Mesenchymal stem cell (in vitro differentiated cells and primary cell): ENCODE measurements around the gene KCNN4.

ENCODE experiments used
- DNase-seq: peaks from one replicate; pipeline ENCODE4 v3.0.0-alpha.2; 2013
- H2AFZ ChIP-seq: one replicate; pipeline ENCODE4 v1.6.1; 2013; ENCODE audit warnings: low read depth, mild to moderate bottlenecking, control low read depth, inconsistent platforms, low read length, moderate library complexity
- H2AK5ac ChIP-seq: 2 replicates; pipeline ENCODE4 v1.6.1; 2013; ENCODE audit warnings: low read length, moderate library complexity, mild to moderate bottlenecking, inconsistent platforms; ENCODE audit not compliant: severe bottlenecking
- H2BK120ac ChIP-seq: one replicate; pipeline ENCODE4 v1.6.1; 2013; ENCODE audit warnings: low read depth, mild to moderate bottlenecking, inconsistent platforms, low read length, moderate library complexity
- H2BK12ac ChIP-seq, 2 experiments: one replicate each; pipeline ENCODE4 v1.6.1; 2013; ENCODE audit warnings: inconsistent platforms in 2 of 2, low read length in 2 of 2, mild to moderate bottlenecking in 2 of 2, moderate library complexity in 2 of 2, control low read depth in 1 of 2
- H2BK15ac ChIP-seq: one replicate; pipeline ENCODE4 v1.6.1; 2013; ENCODE audit warnings: mild to moderate bottlenecking, low read depth, inconsistent platforms; ENCODE audit not compliant: poor library complexity, severe bottlenecking
- H2BK5ac ChIP-seq: 2 replicates; pipeline ENCODE4 v1.6.1; 2013; ENCODE audit warnings: low read depth, mild to moderate bottlenecking, low read length, control low read depth, inconsistent platforms; ENCODE audit not compliant: poor library complexity, severe bottlenecking
- H3K14ac ChIP-seq, 2 experiments: one replicate each; pipeline ENCODE4 v1.6.1; 2013; ENCODE audit warnings: inconsistent platforms in 2 of 2, low read length in 2 of 2, control low read depth in 1 of 2, mild to moderate bottlenecking in 1 of 2, moderate library complexity in 1 of 2
- H3K18ac ChIP-seq, 2 experiments: one replicate each; pipeline ENCODE4 v1.6.1; 2013; ENCODE audit warnings: inconsistent platforms in 2 of 2, low read length in 2 of 2, control low read depth in 1 of 2, low read depth in 1 of 2, mild to moderate bottlenecking in 1 of 2
- H3K23ac ChIP-seq, 2 experiments: one replicate each; pipeline ENCODE4 v1.6.1; 2013; ENCODE audit warnings: inconsistent platforms in 2 of 2, low read length in 2 of 2, mild to moderate bottlenecking in 2 of 2, moderate library complexity in 2 of 2, control low read depth in 1 of 2
- H3K27ac ChIP-seq: 2 replicates; pipeline ENCODE4 v1.5.1; 2013; ENCODE audit warnings: mild to moderate bottlenecking, moderate library complexity, low read length, control low read depth, inconsistent platforms; ENCODE audit not compliant: poor library complexity, severe bottlenecking
- H3K27me3 ChIP-seq, 2 experiments: 2 replicates each; pipeline versions ENCODE4 v1.6.1 to v1.7.0; 2013; ENCODE audit warnings: low read length in 2 of 2, mild to moderate bottlenecking in 2 of 2, moderate library complexity in 2 of 2, control low read depth in 1 of 2, inconsistent platforms in 1 of 2; ENCODE audit not compliant: control insufficient read depth in 1 of 2, insufficient read depth in 1 of 2
- H3K36me3 ChIP-seq, 2 experiments: 2 replicates each; pipeline versions ENCODE4 v1.6.1 to v1.7.0; 2013; ENCODE audit warnings: low read length in 2 of 2, control low read depth in 1 of 2, inconsistent platforms in 1 of 2, low read depth in 1 of 2, mild to moderate bottlenecking in 1 of 2; ENCODE audit not compliant: insufficient read depth in 2 of 2, control insufficient read depth in 1 of 2
- H3K4ac ChIP-seq, 2 experiments: one replicate each; pipeline ENCODE4 v1.6.1; 2013; ENCODE audit warnings: inconsistent platforms in 2 of 2, low read length in 2 of 2, mild to moderate bottlenecking in 2 of 2, moderate library complexity in 2 of 2, control low read depth in 1 of 2, low read depth in 1 of 2
- H3K4me1 ChIP-seq: 2 replicates; pipeline ENCODE4 v1.6.1; 2013; ENCODE audit warnings: low read depth, low read length, control low read depth; ENCODE audit not compliant: control insufficient read depth, insufficient read depth
- H3K4me2 ChIP-seq: 2 replicates; pipeline ENCODE4 v1.6.1; 2013; ENCODE audit warnings: low read length, mild to moderate bottlenecking, inconsistent platforms; ENCODE audit not compliant: poor library complexity, severe bottlenecking
- H3K4me3 ChIP-seq, 2 experiments: 2 replicates each; pipeline versions ENCODE4 v1.5.1 to v1.7.0; 2013; ENCODE audit warnings: low read length in 2 of 2, mild to moderate bottlenecking in 2 of 2, control low read depth in 1 of 2, low read depth in 1 of 2; ENCODE audit not compliant: insufficient read depth in 1 of 2
- H3K79me1 ChIP-seq: replicated peaks from 2 replicates; pipeline ENCODE4 v1.6.1; 2013; ENCODE audit warnings: mild to moderate bottlenecking, control low read depth, low read length, inconsistent platforms; ENCODE audit not compliant: poor library complexity, severe bottlenecking
- H3K9ac ChIP-seq: 2 replicates; pipeline ENCODE4 v1.7.0; 2013; ENCODE audit warnings: mild to moderate bottlenecking, low read length, moderate library complexity
- H3K9me3 ChIP-seq: 2 replicates; pipeline ENCODE4 v1.7.0; 2013; ENCODE audit warnings: mild to moderate bottlenecking, low read length; ENCODE audit not compliant: control insufficient read depth
- H4K8ac ChIP-seq: one replicate; pipeline ENCODE4 v1.6.1; 2013; ENCODE audit warnings: inconsistent platforms, mild to moderate bottlenecking, low read length, moderate library complexity
- H4K91ac ChIP-seq: one replicate; pipeline ENCODE4 v1.6.1; 2013; ENCODE audit warnings: mild to moderate bottlenecking, low read length, inconsistent platforms
- WGBS: methylation state at CpG from one replicate; pipeline ENCODE4 v1.1.7; 2013; ENCODE audit warnings: mixed read lengths; 5-methylcytosine and 5-hydroxymethylcytosine counted together

KCNN4 gene

DNA sequence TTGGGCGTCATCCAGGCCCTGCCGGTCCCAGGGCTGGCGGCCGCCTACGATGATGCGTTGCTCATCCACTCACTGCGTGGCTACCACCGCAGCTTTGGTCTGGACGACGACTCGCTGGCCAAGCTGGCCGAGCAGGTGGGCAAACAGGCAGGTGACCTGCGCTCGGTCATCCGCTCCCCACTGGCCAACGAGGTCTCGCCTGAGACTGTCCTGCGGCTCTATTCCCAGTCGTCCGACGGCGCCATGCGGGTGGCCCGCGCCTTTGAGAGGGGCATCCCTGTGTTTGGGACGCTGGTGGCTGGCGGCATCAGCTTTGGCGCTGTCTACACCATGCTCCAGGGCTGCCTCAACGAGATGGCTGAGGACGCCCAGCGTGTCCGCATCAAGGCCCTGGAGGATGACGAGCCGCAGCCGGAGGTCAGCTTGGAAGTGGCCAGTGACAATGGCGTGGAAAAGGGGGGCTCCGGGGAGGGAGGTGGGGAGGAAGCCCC is 61.4 kb downstream of the KCNN4 start:
- Histone ChIP-seq H3K4me3 (no peak overlapping the region), H3K4me1 (peaks cover 2% of the 10 kb centered on the region), H2BK15ac (no peak overlapping the region), H2BK120ac (no peak overlapping the region), H2BK5ac (no peak overlapping the region), H3K9me3 (no peaks in the 10 kb centered on the region), H3K36me3 (peaks cover 0 to 4% of the 10 kb centered on the region in 2 experiments), H2AK5ac (no peak overlapping the region), H3K14ac (peak overlapping the region in 1 of 2 experiments; percentile 72), H4K91ac (no peak overlapping the region), H2BK12ac (no peak overlapping the region), H3K4me2 (no peak overlapping the region), H3K23ac (no peak overlapping the region), H2AFZ (no peak overlapping the region), H3K9ac (no peak overlapping the region), H3K4ac (no peak overlapping the region), H3K27me3 (peaks cover 0 to 2% of the 10 kb centered on the region in 2 experiments), H3K79me1 (no peaks in the 10 kb centered on the region), H4K8ac (no peak overlapping the region), H3K27ac (no peak overlapping the region), H3K18ac (no peak overlapping the region)
- 95% methylated on average over 36 of the region's 37 CpGs for WGBS
- DNase-seq, result no peak

DNA sequence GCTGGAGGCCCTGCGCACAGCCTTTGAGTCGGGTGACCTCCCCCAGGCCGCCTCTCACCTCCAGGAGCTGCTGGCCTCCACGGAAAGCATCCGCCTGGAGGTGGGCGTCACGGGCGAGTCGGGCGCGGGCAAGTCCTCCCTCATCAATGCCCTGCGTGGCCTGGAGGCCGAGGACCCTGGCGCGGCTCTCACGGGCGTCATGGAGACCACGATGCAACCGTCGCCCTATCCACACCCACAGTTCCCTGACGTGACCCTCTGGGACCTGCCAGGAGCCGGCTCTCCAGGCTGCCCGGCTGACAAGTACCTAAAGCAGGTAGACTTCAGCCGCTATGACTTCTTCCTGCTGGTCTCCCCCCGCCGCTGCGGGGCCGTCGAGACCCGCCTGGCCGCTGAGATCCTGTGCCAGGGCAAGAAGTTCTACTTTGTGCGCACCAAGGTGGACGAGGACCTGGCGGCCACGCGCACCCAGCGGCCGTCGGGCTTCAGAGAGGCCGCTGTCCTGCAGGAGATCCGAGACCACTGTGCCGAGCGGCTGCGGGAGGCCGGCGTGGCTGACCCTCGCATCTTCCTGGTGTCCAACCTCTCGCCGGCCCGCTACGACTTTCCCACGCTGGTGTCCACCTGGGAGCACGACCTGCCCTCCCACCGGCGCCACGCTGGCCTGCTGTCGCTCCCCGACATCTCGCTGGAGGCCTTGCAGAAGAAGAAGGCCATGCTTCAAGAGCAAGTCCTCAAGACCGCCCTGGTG is 62.0 kb downstream of the KCNN4 start:
- no peak overlapping the region for H3K9ac ChIP-seq

More for the DNA sequence above, 62.0 kb downstream of the KCNN4 start:
- Histone ChIP-seq H3K23ac (no peak overlapping the region), H2BK15ac (no peak overlapping the region), H3K4me3 (peak overlapping the region in 1 of 2 experiments; percentile 22), H3K18ac (no peak overlapping the region), H3K4ac (no peak overlapping the region), H3K4me2 (no peak overlapping the region), H3K9me3 (no peaks in the 10 kb centered on the region), H3K27me3 (peaks cover 0 to 2% of the 10 kb centered on the region in 2 experiments), H3K27ac (no peak overlapping the region), H2AFZ (no peak overlapping the region), H3K4me1 (peaks cover 2% of the 10 kb centered on the region), H2BK5ac (no peak overlapping the region), H3K36me3 (peaks cover 0 to 4% of the 10 kb centered on the region in 2 experiments), H2BK120ac (no peak overlapping the region), H3K14ac (no peak overlapping the region), H4K8ac (no peak overlapping the region), H2AK5ac (no peak overlapping the region), H4K91ac (no peak overlapping the region), H3K79me1 (no peaks in the 10 kb centered on the region), H2BK12ac (no peak overlapping the region)
- no peak for DNase-seq
- WGBS, result 93% methylated on average over 60 of the region's 60 CpGs
